Lower lobe of right lung (tissue), 2 donors: ENCODE results near the gene LPCAT2. TPM values are rescaled to one million over a fixed set of nuclear protein-coding genes. Genes with fewer than 3 reads are reported as not detected.
A peak's percentile ranks its signal among the peaks of the same experiment; 100 is the strongest.

Experiments
- ATAC-seq, 2 donors: fragments of 200-7000 bp; cut with Tn5 transposase; one replicate each; pipeline ENCODE4 v1.9.1; 2020 to 2022; ENCODE audit warnings: mild to moderate bottlenecking in 2 of 2, moderate library complexity in 2 of 2
- DNase-seq: peaks from one replicate; pipeline ENCODE4 v3.0.0-alpha.2; 2020
- H3K27ac ChIP-seq: fragments of 200-600 bp; one replicate; pipeline ENCODE4 v1.8.0; 2022
- H3K27me3 ChIP-seq: fragments of 200-600 bp; one replicate; pipeline ENCODE4 v1.8.0; 2022; ENCODE audit warnings: low read depth
- H3K36me3 ChIP-seq: fragments of 200-600 bp; one replicate; pipeline ENCODE4 v1.8.0; 2022; ENCODE audit warnings: mild to moderate bottlenecking
- H3K4me1 ChIP-seq: fragments of 200-600 bp; one replicate; pipeline ENCODE4 v1.8.0; 2022
- H3K4me3 ChIP-seq: fragments of 200-600 bp; one replicate; pipeline ENCODE4 v1.8.0; 2022; ENCODE audit warnings: mild to moderate bottlenecking
- H3K9me3 ChIP-seq: fragments of 200-600 bp; one replicate; pipeline ENCODE4 v1.8.0; 2022
- intact Hi-C: fragments of 100-400 bp; cut with DNase I; formaldehyde crosslinking; loops from one replicate; pipeline ENCODE4 v1.11.0; 2022
- total RNA-seq: library from RNA; stranded (reverse); fragmentation: NEBNext Ultra II Directional; extraction: Animal tissue kit (Norgen Biotek cat#: 25700); gene quantifications from one replicate; pipeline ENCODE4 v1.2.1, GENCODE V29; 2021
- TF ChIP-seq, protein P1 (sequence below): fragments of 200-600 bp; IDR thresholded peaks from one replicate; pipeline ENCODE4 v1.8.0; 2022; ENCODE audit warnings: antibody characterized with exemption, mild to moderate bottlenecking
- donor health status: DM: no; HTN: yes; CAD: no; lungs with severe emphysema.

The LPCAT2 gene
- total RNA-seq, 1 donor from 2014 or later: 35.8 TPM

DNA sequence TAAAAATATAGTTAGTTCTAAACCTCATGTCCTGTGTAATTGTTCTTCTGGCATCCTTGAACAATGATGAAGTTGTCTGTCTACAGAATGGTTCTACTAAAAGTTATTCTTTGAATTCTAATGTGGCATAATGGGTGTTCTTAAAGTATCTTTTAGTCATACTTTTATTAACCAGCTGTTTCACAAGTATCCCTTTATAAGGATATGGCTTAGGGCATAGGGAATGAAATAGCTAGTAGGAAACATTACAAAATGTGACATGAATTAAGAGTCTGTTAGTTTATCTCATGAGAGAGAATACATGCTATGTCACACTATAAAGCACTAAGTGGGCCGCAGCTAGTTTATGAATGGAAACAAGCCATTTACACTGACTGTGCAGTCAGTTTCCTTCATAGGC lies 31.3 kb downstream of the LPCAT2 start:
- no peaks in the 10 kb centered on the region for H3K27me3 ChIP-seq
- intact Hi-C loops: no loop called here
- H3K36me3 ChIP-seq: no peaks in the 10 kb centered on the region
- DNase-seq (no peak), ATAC-seq (no peak)
- no peaks in the 10 kb centered on the region for H3K4me1 ChIP-seq
- no peak overlapping the region for H3K4me3 ChIP-seq
- TF ChIP-seq, protein P1, sequence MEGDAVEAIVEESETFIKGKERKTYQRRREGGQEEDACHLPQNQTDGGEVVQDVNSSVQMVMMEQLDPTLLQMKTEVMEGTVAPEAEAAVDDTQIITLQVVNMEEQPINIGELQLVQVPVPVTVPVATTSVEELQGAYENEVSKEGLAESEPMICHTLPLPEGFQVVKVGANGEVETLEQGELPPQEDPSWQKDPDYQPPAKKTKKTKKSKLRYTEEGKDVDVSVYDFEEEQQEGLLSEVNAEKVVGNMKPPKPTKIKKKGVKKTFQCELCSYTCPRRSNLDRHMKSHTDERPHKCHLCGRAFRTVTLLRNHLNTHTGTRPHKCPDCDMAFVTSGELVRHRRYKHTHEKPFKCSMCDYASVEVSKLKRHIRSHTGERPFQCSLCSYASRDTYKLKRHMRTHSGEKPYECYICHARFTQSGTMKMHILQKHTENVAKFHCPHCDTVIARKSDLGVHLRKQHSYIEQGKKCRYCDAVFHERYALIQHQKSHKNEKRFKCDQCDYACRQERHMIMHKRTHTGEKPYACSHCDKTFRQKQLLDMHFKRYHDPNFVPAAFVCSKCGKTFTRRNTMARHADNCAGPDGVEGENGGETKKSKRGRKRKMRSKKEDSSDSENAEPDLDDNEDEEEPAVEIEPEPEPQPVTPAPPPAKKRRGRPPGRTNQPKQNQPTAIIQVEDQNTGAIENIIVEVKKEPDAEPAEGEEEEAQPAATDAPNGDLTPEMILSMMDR: no peak
- no peaks in the 10 kb centered on the region for H3K9me3 ChIP-seq
- H3K27ac ChIP-seq: no peak overlapping the region

DNA sequence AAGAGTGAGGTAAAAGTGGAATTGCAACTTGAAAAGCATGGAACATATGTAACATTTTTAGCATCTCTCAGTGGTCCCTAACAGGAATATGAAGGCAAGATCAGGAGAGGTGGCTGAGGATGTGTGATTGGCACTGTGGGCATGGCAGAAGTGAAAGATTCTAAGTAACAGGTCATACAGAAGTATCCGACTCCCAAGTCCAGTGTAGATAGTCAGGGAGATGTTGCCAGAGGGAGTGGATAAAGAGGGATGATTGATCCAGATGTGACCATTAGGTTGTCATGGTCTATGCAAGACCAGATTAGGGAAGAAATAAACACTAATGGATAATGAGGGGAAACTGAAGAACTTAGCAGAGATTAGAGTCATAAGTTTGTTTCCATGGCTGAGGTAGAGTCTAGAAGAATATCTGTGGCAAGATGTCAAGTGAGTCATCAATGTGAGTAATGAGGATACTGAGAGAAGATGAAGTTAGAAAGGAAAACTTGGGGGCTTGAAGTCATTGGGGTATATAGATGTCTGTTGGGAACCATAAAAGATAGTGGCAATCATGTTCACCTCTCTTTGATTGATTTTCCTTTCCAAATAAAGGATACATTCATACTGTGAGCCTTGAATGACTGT lies 33.7 kb downstream of the LPCAT2 start:
- ATAC-seq: no peak
- intact Hi-C loops: no loop called here
- TF ChIP-seq, protein P1: no peak

DNA sequence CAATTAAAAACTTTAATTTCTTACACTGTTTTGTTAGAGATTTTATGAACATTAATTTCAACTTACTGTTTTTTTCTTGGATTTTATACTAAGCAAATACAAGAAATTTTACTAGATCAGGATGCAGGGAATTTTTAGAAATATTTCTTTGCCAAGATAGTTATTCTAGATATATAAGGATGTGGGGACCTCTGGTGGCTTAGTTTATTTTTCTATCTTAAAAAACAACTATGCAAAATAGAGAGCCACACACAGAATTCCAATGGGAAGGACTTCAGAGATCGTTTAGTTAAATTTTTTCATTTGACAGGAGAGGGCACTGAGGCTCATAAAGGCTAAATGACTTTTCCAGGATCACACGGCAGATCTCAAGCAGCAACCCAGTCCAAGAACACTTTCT lies 34.6 kb downstream of the LPCAT2 start:
- ATAC-seq (no peak), DNase-seq (no peak)
- H3K27me3 ChIP-seq: no peaks in the 10 kb centered on the region
- no peaks in the 10 kb centered on the region for H3K36me3 ChIP-seq
- H3K4me3 ChIP-seq: no peak overlapping the region
- TF ChIP-seq, protein P1: peak; percentile 26
- no peaks in the 10 kb centered on the region for H3K9me3 ChIP-seq
- H3K27ac ChIP-seq: no peak overlapping the region
- intact Hi-C loops: no loop called here
- H3K4me1 ChIP-seq: no peaks in the 10 kb centered on the region

More for the DNA sequence above, 33.7 kb downstream of the LPCAT2 start:
- Histone ChIP-seq H3K27ac (no peak overlapping the region), H3K9me3 (no peaks in the 10 kb centered on the region), H3K4me1 (no peaks in the 10 kb centered on the region), H3K4me3 (no peak overlapping the region), H3K36me3 (no peaks in the 10 kb centered on the region), H3K27me3 (no peaks in the 10 kb centered on the region)
- no peak for DNase-seq

DNA sequence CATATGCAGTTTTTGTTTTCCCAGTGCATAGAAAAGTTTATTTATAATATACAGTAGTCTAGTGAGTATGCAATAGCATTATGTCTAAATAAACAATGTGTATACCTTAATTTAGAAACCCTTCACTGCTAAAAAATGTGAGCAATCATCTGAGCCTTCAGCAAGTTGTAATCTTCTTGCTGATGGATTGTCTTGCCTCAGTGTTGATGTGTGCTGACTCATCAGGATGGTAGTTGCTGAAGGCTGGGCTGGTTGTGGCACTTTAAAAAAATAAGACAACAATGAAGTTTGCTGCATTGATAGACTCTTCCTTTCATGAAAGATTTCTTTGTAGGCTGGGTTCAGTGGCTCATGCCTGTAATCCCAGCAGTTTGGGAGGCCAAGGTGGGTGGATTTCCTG lies 43.7 kb downstream of the LPCAT2 start:
- Histone ChIP-seq H3K27me3 (no peaks in the 10 kb centered on the region), H3K27ac (no peak overlapping the region), H3K9me3 (no peaks in the 10 kb centered on the region), H3K36me3 (peaks cover 4% of the 10 kb centered on the region), H3K4me3 (no peak overlapping the region), H3K4me1 (no peaks in the 10 kb centered on the region)
- DNase-seq (no peak), ATAC-seq (no peak)
- intact Hi-C loops: no loop called here
- TF ChIP-seq, protein P1: no peak

DNA sequence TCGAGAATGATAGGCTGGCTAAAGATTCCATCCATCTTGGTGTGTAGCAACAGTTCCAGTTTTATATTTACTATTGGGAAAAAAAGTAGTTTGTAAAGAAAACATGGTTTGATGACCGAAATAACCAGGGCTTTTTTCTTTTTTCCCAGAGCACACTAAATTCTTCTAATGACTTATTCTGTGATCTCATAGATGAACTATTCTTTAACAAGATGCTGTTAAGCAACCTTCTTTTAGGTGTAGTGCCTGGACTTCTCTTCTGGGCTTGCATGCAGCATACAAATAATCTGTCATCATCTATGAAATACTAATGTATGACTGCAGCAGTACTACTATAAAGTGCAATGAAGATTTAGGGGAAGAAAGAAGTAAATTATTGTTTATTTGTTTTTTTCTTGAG lies 46.6 kb downstream of the LPCAT2 start:
- no peak for ATAC-seq
- TF ChIP-seq, protein P1: no peak
- H3K4me1 ChIP-seq: peaks cover 14% of the 10 kb centered on the region
- DNase-seq: no peak
- H3K4me3 ChIP-seq: no peak overlapping the region
- H3K9me3 ChIP-seq: no peaks in the 10 kb centered on the region
- no peaks in the 10 kb centered on the region for H3K27me3 ChIP-seq
- no peak overlapping the region for H3K27ac ChIP-seq
- no peaks in the 10 kb centered on the region for H3K36me3 ChIP-seq
- intact Hi-C loops: no loop called here
